ENCODE measurements around the gene CPEB3.

The CPEB3 gene

GRCh38 chr10:92014620-92015019 lies 276.3 kb downstream of the CPEB3 start:
- DNase-seq: no peak

- DNase-seq: peak in 1 of 2 experiments; percentile 76
Measured at GRCh38 chr10:92011560-92012214, 279.2 kb downstream of the CPEB3 start.

GRCh38 chr10:92010047-92010735 lies 280.7 kb downstream of the CPEB3 start:
- DNase-seq: no peak

- no peak for DNase-seq
Measured at GRCh38 chr10:92009445-92009844, 281.4 kb downstream of the CPEB3 start.

GRCh38 chr10:92005978-92006377 lies 284.9 kb downstream of the CPEB3 start:
- DNase-seq: no peak

- DNase-seq: no peak
Measured at GRCh38 chr10:92003258-92003657, 287.6 kb downstream of the CPEB3 start.

- DNase-seq: no peak
Measured at GRCh38 chr10:92001995-92002394, 288.9 kb downstream of the CPEB3 start.

- DNase-seq: no peak
Measured at GRCh38 chr10:92001581-92001980, 289.3 kb downstream of the CPEB3 start.

Measured in SW 1271 (cell line).